GM12865 (cell line): ENCODE results near the gene DLG2.
A peak's percentile ranks its signal among the peaks of the same experiment; 100 is the strongest.

Source experiments
- DNase-seq: peaks from one replicate; pipeline ENCODE4 v3.0.0; 2010; ENCODE audit warnings: low read depth
- H3K4me3 ChIP-seq: 2 replicates; pipeline ENCODE4 v1.5.1; 2011; ENCODE audit warnings: mild to moderate bottlenecking, low read depth, low read length, control low read depth
- CTCF ChIP-seq: IDR thresholded peaks from 2 replicates; pipeline ENCODE4 v1.5.1; 2011; ENCODE audit warnings: low read length, control low read depth, low read depth, inconsistent platforms; ENCODE audit not compliant: insufficient read depth; ENCODE audit errors: missing control alignments

DLG2 gene

GRCh38 chr11:85603220-85603619 is 23.9 kb downstream of the DLG2 start:
- TF ChIP-seq CTCF: no peak
- no peak for DNase-seq
- H3K4me3 ChIP-seq: no peak overlapping the region

GRCh38 chr11:85602526-85603213 is 24.5 kb downstream of the DLG2 start:
- H3K4me3 ChIP-seq: no peak overlapping the region
- TF ChIP-seq CTCF: no peak
- DNase-seq: no peak

GRCh38 chr11:85599083-85599482 is 28.1 kb downstream of the DLG2 start:
- no peak for DNase-seq
- no peak overlapping the region for H3K4me3 ChIP-seq
- no peak for TF ChIP-seq CTCF

- no peak for TF ChIP-seq CTCF
These were observed 30.3 kb downstream of the DLG2 start for GRCh38 chr11:85596886-85597285.

GRCh38 chr11:85595285-85595884 is 31.8 kb downstream of the DLG2 start:
- TF ChIP-seq CTCF: peak; percentile 36
- DNase-seq: peak; percentile 47
- no peak overlapping the region for H3K4me3 ChIP-seq

More at GRCh38 chr11:85596886-85597285, 30.3 kb downstream of the DLG2 start:
- no peak overlapping the region for H3K4me3 ChIP-seq
- DNase-seq: no peak

- H3K4me3 ChIP-seq: no peak overlapping the region
- no peak for TF ChIP-seq CTCF
- peak; percentile 6 for DNase-seq
These were observed 36.2 kb downstream of the DLG2 start for GRCh38 chr11:85590848-85591483.
